Esophagus muscularis mucosa (tissue), 4 donors: Measurements from ENCODE around the gene UBIAD1.

Experiments used
- EP300 ChIP-seq: sonication (generic); formaldehyde crosslinking; IDR thresholded peaks from one replicate; pipeline ENCODE4 v1.6.1; 2017; ENCODE audit warnings: antibody characterized with exemption
- POLR2A ChIP-seq: fragments of 450-650 bp; IDR thresholded peaks from one replicate; pipeline ENCODE4 v1.6.1; 2017; ENCODE audit warnings: antibody characterized with exemption, moderate library complexity, mild to moderate bottlenecking, low read depth
- POLR2AphosphoS5 ChIP-seq, 2 donors: sonication (generic); formaldehyde crosslinking; IDR thresholded peaks; one replicate each; pipeline ENCODE4 v1.6.1; 2017; ENCODE audit warnings: antibody characterized with exemption in 2 of 2
- TF ChIP-seq, protein P1 (sequence below), 3 experiments: fragments of 200-600 bp in 2 of 3; fragments of 450-650 bp in 1 of 3; sonication (generic) in 2 of 3; IDR thresholded peaks; one replicate each; pipeline ENCODE4 v1.5.1; 2017 to 2019; ENCODE audit warnings: antibody characterized with exemption in 3 of 3, mild to moderate bottlenecking in 2 of 3, moderate library complexity in 1 of 3

DNA sequence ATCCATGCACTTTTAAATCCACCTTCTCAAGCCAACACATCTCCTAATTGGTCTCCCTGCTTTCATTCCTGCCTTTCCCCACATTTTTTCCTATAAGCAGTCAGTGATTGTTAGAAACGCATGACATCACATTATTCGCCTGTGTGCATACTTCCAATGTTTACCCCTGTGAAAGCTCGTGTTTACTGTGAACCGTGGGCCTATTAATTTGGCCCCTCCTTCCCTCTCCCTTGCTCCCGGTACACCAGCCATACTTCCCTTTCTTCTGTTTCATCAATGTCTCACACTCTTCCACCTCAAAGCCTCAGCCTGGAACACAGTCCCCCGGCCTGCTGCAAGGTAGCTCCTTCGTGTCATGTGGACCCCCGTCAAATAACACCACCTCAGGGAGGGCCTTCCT, 19.8 kb upstream of the UBIAD1 start:
- TF ChIP-seq, protein P1, sequence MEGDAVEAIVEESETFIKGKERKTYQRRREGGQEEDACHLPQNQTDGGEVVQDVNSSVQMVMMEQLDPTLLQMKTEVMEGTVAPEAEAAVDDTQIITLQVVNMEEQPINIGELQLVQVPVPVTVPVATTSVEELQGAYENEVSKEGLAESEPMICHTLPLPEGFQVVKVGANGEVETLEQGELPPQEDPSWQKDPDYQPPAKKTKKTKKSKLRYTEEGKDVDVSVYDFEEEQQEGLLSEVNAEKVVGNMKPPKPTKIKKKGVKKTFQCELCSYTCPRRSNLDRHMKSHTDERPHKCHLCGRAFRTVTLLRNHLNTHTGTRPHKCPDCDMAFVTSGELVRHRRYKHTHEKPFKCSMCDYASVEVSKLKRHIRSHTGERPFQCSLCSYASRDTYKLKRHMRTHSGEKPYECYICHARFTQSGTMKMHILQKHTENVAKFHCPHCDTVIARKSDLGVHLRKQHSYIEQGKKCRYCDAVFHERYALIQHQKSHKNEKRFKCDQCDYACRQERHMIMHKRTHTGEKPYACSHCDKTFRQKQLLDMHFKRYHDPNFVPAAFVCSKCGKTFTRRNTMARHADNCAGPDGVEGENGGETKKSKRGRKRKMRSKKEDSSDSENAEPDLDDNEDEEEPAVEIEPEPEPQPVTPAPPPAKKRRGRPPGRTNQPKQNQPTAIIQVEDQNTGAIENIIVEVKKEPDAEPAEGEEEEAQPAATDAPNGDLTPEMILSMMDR (IDR thresholded peaks at IDR 0.05): no peak
- TF ChIP-seq POLR2A (no peak), EP300 (no peak), POLR2AphosphoS5 (IDR thresholded peaks at IDR 0.05) (no peak)
